Ureter (tissue), 1 donor: Measurements from ENCODE around the gene IRF5. TPM values are rescaled to one million over a fixed set of nuclear protein-coding genes. Genes with fewer than 3 reads are reported as not detected.
"Not testable (repeated sequence)": the region's sequence is repeated elsewhere in the genome, so short reads cannot be mapped to it uniquely, and the experiment has no call there.

Experiments used
- DNase-seq: peaks from one replicate; pipeline ENCODE4 v3.0.0-alpha.2; 2020; ENCODE audit warnings: low spot score
- total RNA-seq: library from RNA; stranded (reverse); gene quantifications from one replicate; pipeline ENCODE4 v1.2.4, GENCODE V29; 2023
- donor health status: DM: yes; HTN: yes; CAD: no.

IRF5 gene
- total RNA-seq, 1 donor from 2014 or later: 32.0 TPM

- no peak for DNase-seq
These were observed 882 bp downstream of the IRF5 start for GRCh38 chr7:128938544-128939074.

GRCh38 chr7:128939075-128939860, 1.5 kb downstream of the IRF5 start:
- DNase-seq: no peak

- DNase-seq: no peak
These were observed 2.2 kb downstream of the IRF5 start for GRCh38 chr7:128939861-128940410.

GRCh38 chr7:128940494-128941322, 3.0 kb downstream of the IRF5 start:
- DNase-seq: peak; percentile 69

GRCh38 chr7:128941323-128941890, 3.7 kb downstream of the IRF5 start:
- no peak for DNase-seq

GRCh38 chr7:128941946-128942526, 4.3 kb downstream of the IRF5 start:
- DNase-seq: no peak

- not testable (repeated sequence) for DNase-seq
These were observed 5.5 kb downstream of the IRF5 start for GRCh38 chr7:128943251-128943650.

GRCh38 chr7:128944487-128945236, 6.9 kb downstream of the IRF5 start:
- DNase-seq: no peak

- DNase-seq: no peak
These were observed 8.1 kb downstream of the IRF5 start for GRCh38 chr7:128945668-128946366.

GRCh38 chr7:128946936-128947830, 9.5 kb downstream of the IRF5 start:
- no peak for DNase-seq

GRCh38 chr7:128947854-128948253, 10.1 kb downstream of the IRF5 start:
- DNase-seq: no peak

GRCh38 chr7:128948312-128948973, 10.7 kb downstream of the IRF5 start:
- DNase-seq: no peak

GRCh38 chr7:128948976-128949760, 11.4 kb downstream of the IRF5 start:
- DNase-seq: no peak

- DNase-seq: no peak
These were observed 13.6 kb downstream of the IRF5 start for GRCh38 chr7:128951296-128951695.

- DNase-seq: no peak
These were observed 16.4 kb downstream of the IRF5 start for GRCh38 chr7:128954150-128954549.

- no peak for DNase-seq
These were observed 17.4 kb downstream of the IRF5 start for GRCh38 chr7:128954830-128955802.

GRCh38 chr7:128955981-128956380, 18.3 kb downstream of the IRF5 start:
- no peak for DNase-seq
